Mesothelial cell of epicardium (in vitro differentiated cells): ENCODE data around the gene PRRT1. TPM values are rescaled to one million over a fixed set of nuclear protein-coding genes. Genes with fewer than 3 reads are reported as not detected.

ENCODE experiments used
- DNase-seq, 2 experiments: peaks; one replicate each; pipeline ENCODE4 v3.0.0; 2021; ENCODE audit warnings: low spot score in 2 of 2; ENCODE audit not compliant: unreplicated experiment in 2 of 2
- H3K27ac Mint-ChIP-seq: 2 replicates; pipeline ENCODE4 v1.8.0; 2021; ENCODE audit warnings: mixed read lengths
- H3K27me3 Mint-ChIP-seq: 2 replicates; pipeline ENCODE4 v1.8.0; 2021; ENCODE audit warnings: low read depth, mixed read lengths
- H3K36me3 Mint-ChIP-seq: 2 replicates; pipeline ENCODE4 v1.8.0; 2021; ENCODE audit warnings: mixed read lengths
- H3K4me1 Mint-ChIP-seq: 2 replicates; pipeline ENCODE4 v1.8.0; 2021; ENCODE audit warnings: mixed read lengths
- H3K4me3 Mint-ChIP-seq: 2 replicates; pipeline ENCODE4 v1.8.0; 2021; ENCODE audit warnings: mild to moderate bottlenecking, moderate library complexity, mixed read lengths
- H3K9me3 Mint-ChIP-seq: 2 replicates; pipeline ENCODE4 v1.8.0; 2021; ENCODE audit warnings: mixed read lengths
- total RNA-seq: library from RNA; stranded (reverse); gene quantifications from 3 replicates; pipeline ENCODE4 v1.2.1, GENCODE V29; 2021
- TF ChIP-seq, protein P1 (sequence below): fragments of 200-600 bp; sonication (generic); IDR thresholded peaks from one replicate; pipeline ENCODE4 v1.5.0; 2021; ENCODE audit warnings: antibody characterized with exemption; ENCODE audit not compliant: unreplicated experiment

The PRRT1 gene
- total RNA-seq = 3.0 to 4.5 TPM (median 3.4 TPM) in 3 replicates

DNA sequence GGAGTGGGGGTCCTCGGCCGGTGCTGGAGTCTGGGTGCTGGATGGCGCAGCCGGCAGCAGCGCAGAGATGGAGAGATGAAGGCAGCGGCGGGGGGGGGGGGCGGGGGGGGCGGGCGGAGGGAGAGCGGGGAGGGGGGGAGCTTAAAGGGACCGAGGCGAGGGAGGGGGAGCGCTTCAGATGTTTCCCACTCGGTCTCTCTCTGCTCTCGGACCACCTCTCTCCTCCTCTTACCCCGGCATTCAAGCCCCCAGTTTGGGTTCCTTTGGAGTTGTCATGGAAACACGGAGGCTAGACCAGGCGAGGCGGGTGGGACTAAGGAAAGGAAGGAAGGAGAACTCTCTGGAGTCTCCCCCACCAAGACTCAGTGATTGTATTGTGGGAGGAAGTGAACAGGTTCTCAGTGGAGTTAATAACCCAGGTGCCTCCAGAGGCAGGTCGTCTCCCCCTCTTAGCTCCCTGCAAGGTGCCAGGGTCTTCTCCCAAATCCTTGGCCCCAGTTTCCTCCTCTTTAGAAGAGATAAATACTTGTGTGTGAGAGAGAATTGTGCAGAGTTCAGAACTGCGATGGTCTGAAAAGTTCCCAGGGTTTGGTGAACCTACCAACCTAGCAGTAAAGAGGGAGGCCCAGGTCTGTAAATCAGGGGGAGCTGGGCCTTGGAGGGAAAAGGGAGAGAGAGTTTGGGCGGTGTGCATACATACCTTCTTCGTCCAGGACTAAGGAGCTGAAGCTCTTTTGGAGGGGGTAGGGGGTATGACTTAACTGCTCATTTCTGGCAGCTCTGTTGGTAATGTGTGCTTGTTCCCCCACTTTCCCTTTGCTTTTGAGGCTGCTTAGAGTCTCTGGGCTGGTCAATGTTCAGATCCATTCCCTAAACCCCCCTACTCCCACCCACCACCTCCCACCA is at the start of gene PRRT1:
Gene PRRT1 (minus strand): TSS at position 77 of the 906 bp plus-strand sequence. CDS start 112 bp downstream, outside the sequence.
- peak within 1 kb of the TSS; percentile 99 for H3K4me3 Mint-ChIP-seq
- H3K27ac Mint-ChIP-seq = peak within 1 kb of the TSS; percentile 99
- TF ChIP-seq, protein P1, sequence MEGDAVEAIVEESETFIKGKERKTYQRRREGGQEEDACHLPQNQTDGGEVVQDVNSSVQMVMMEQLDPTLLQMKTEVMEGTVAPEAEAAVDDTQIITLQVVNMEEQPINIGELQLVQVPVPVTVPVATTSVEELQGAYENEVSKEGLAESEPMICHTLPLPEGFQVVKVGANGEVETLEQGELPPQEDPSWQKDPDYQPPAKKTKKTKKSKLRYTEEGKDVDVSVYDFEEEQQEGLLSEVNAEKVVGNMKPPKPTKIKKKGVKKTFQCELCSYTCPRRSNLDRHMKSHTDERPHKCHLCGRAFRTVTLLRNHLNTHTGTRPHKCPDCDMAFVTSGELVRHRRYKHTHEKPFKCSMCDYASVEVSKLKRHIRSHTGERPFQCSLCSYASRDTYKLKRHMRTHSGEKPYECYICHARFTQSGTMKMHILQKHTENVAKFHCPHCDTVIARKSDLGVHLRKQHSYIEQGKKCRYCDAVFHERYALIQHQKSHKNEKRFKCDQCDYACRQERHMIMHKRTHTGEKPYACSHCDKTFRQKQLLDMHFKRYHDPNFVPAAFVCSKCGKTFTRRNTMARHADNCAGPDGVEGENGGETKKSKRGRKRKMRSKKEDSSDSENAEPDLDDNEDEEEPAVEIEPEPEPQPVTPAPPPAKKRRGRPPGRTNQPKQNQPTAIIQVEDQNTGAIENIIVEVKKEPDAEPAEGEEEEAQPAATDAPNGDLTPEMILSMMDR = no peak
- H3K27me3 Mint-ChIP-seq = peaks cover 5% of the 10 kb centered on the region
- no peaks in the 10 kb centered on the region for H3K9me3 Mint-ChIP-seq
- peaks cover 42% of the 10 kb centered on the region for H3K4me1 Mint-ChIP-seq
- peaks cover 3% of the 10 kb centered on the region for H3K36me3 Mint-ChIP-seq
- no peak for DNase-seq

DNA sequence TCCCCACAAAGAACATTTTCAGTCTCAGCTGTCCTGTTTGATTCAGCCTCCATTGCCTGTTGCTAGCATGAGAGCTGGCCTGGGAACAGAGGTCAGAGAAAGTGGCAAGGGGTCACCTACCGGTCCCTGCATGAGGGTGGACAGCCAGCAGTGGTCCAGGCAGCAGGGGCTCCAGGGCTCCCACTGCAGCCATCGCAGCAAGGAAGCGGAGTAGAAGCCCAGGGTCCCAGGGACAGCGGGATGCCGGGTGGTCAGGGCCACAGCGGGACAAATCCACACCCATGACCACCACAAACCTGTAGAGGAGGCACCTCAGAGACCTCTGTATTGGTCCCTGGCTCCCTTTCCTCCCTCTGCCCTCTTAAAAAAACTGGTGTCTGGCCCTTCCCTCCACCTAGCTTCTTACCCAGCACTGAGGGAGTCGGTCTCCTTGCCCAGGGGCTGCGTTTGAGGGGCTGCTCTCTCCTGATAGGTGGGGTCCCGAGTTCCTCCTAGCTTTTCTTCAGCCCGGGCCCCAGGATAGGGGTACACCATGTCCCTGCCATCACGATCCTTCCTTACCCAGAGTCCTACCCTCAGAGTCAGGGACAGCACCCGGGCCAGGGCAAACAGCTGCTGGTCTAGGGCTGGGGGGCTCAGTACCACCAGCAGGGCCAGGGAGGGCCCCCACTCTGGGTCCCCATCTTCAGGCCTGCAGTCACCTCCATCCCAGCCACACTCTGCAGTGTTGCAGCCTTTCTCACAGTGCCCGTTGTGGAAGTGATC is 49.2 kb upstream of the PRRT1 start:
- H3K27me3 Mint-ChIP-seq = peaks cover 10% of the 10 kb centered on the region
- no peak overlapping the region for H3K27ac Mint-ChIP-seq
- DNase-seq = no peak
- TF ChIP-seq, protein P1 = no peak
- H3K4me1 Mint-ChIP-seq = peaks cover 11% of the 10 kb centered on the region
- no peaks in the 10 kb centered on the region for H3K9me3 Mint-ChIP-seq
- H3K4me3 Mint-ChIP-seq = no peak overlapping the region
- H3K36me3 Mint-ChIP-seq = no peaks in the 10 kb centered on the region

DNA sequence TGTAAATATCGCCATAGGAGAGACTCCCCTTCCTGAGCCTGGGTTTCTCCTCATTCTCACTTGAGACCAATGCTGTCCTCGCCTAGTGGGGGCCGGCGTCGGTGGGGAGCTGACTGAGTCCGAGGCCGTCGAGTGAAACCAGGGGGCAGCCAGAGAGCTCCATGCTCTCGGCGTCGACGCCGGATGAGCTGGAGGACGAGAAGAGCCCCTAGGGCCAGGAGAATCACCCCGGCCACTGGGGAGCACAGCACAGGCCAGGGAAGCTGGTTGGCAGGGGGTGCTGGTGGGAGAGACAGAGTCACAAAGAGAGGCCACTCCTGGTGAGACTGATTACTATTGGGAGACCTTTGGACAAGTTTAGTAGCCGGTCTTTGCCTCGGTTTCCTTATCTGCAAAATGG is 47.1 kb upstream of the PRRT1 start:
- Mint-ChIP-seq H3K4me3 (no peak overlapping the region), H3K4me1 (peaks cover 24% of the 10 kb centered on the region), H3K36me3 (no peaks in the 10 kb centered on the region), H3K27me3 (peaks cover 3% of the 10 kb centered on the region), H3K9me3 (no peaks in the 10 kb centered on the region), H3K27ac (no peak overlapping the region)
- TF ChIP-seq, protein P1 = no peak
- DNase-seq = no peak

DNA sequence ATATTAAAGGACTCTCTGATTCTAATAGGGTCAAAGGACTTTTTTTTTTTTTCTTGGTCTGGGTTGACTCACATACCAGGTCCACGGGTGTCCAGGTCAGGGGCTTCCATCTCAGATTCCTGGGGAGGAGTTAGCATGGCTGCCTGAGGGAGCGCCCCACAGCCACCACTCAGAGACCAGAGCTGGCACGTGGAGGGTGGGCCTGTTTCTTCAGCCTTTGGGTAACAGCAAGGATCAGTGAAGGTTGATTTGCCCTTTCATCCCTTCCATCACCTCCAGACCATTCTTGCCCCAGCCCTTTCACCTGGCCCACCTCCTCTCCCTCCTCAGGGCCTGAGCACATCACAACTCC is 46.6 kb upstream of the PRRT1 start:
- Mint-ChIP-seq H3K4me3 (no peak overlapping the region), H3K9me3 (no peaks in the 10 kb centered on the region), H3K36me3 (no peaks in the 10 kb centered on the region), H3K4me1 (peaks cover 28% of the 10 kb centered on the region), H3K27ac (peak overlapping the region; percentile 12), H3K27me3 (peaks cover under 1% of the 10 kb centered on the region)
- no peak for DNase-seq
- TF ChIP-seq, protein P1 = no peak

DNA sequence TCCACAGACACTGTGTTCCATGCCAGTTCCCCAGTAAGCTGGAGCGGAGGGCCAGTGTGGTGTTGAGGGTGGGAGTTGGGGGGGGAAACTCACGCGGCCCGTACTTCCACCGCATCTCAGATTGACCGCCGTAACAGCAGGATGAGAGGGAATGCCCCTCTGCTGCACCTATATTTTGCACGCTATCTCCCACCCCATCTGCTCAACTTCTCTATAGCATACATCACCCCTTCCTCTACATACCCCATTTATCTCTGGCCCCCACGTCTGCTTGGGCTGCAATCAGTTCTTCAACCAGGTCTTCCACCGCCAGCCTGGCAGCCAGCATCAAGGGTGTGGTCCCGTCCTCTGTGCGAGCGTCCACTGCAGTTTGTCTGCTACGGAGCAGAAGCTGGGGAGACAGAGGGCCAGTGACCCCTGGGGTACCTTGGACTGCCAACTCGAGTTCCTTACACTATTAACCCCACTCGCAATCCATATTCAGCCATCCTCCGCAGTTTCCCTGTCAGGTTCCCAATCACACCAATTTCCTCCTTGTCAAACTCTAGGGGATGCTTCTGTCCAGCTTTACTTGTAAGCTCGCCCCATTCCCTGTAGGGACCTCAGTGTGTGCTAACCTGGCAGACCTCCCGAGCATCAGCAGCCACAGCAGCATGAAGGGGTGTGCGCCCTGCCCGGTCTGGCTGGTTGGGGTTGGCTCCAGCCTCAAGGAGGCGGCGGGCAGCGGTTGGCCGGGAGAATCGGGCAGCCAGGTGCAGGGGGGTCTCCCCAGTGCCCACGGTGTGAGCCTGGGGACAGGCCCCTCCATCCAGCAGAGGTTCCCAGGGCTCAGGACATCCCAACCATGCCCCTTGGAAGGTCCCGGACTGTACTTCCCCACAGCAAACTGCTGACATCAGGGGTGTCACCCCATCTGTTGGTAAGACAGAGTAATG is 45.2 kb upstream of the PRRT1 start:
- H3K9me3 Mint-ChIP-seq = no peaks in the 10 kb centered on the region
- H3K27ac Mint-ChIP-seq = peak overlapping the region; percentile 100
- no peak for DNase-seq
- no peaks in the 10 kb centered on the region for H3K27me3 Mint-ChIP-seq
- H3K4me3 Mint-ChIP-seq = peak overlapping the region; percentile 94
- TF ChIP-seq, protein P1 = no peak
- H3K4me1 Mint-ChIP-seq = peaks cover 38% of the 10 kb centered on the region
- no peaks in the 10 kb centered on the region for H3K36me3 Mint-ChIP-seq
